Measurements from ENCODE around the gene DVL1.

DNA sequence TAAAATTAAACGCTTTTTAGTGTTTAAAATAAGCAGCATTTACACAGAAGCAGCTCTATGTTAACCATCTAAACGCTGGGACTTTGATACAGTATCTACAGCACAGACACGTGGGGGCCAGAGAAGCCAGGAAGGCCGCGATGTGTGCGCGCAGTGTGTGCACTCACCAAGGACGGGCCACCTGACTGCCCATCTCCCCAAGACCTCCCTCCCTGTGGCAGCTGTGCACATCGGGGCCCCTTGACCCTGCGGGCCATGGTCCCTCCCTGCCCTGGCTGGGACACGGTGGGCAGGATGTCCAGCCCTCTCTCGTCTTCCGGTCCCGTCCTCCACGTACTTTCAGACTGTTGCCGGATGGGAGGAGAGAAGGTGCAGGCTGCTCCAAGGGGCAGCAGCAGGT, 13.9 kb downstream of the DVL1 start:
- no peak for TF ChIP-seq POLR2A (IDR thresholded peaks at IDR 0.05; ENCODE audit: low read length)
- no peak for TF ChIP-seq GATA1 (IDR thresholded peaks at IDR 0.05; ENCODE audit: low read depth, low read length)

Data from erythroblast (primary cell).